Activated CD4-positive, alpha-beta T cell treated with anti-CD3 and anti-CD28 coated beads for 36 hours (primary cell): ENCODE measurements around the gene UHMK1. TPM values are rescaled to one million over a fixed set of nuclear protein-coding genes. Genes with fewer than 3 reads are reported as not detected.
"Not testable (repeated sequence)": the region's sequence is repeated elsewhere in the genome, so short reads cannot be mapped to it uniquely, and the experiment has no call there.

ENCODE experiments used
- ATAC-seq: fragments of 200-7000 bp; cut with Tn5 transposase; one replicate; pipeline ENCODE4 v1.10.0; 2021; ENCODE audit warnings: mild to moderate bottlenecking, moderate library complexity
- CTCF ChIA-PET: fragments of 350-600 bp; sonication (Branson Sonifier 250); formaldehyde crosslinking; loops from one replicate; lab custom pipeline; 2021; ENCODE audit warnings: antibody characterized with exemption; lab: Charles Lee
- POLR2A ChIA-PET: fragments of 350-600 bp; sonication (Branson Sonifier 250); formaldehyde crosslinking; loops from one replicate; lab custom pipeline; 2021; ENCODE audit warnings: antibody characterized with exemption, inconsistent platforms; lab: Charles Lee
- DNase-seq: peaks from one replicate; pipeline ENCODE4 v3.0.0-alpha.2; 2020
- H3K27ac Mint-ChIP-seq: one replicate; pipeline ENCODE4 v1.8.0; 2021; ENCODE audit warnings: mixed read lengths
- H3K27me3 Mint-ChIP-seq: one replicate; pipeline ENCODE4 v1.8.0; 2021; ENCODE audit warnings: mixed read lengths
- H3K36me3 Mint-ChIP-seq: one replicate; pipeline ENCODE4 v1.8.0; 2021; ENCODE audit warnings: low read depth, mixed read lengths
- H3K4me1 Mint-ChIP-seq: one replicate; pipeline ENCODE4 v1.8.0; 2021; ENCODE audit warnings: mixed read lengths
- H3K4me3 Mint-ChIP-seq: one replicate; pipeline ENCODE4 v1.8.0; 2021; ENCODE audit warnings: mild to moderate bottlenecking, moderate library complexity, mixed read lengths
- H3K9me3 Mint-ChIP-seq: one replicate; pipeline ENCODE4 v1.8.0; 2021; ENCODE audit warnings: low read depth, mixed read lengths
- intact Hi-C, 2 experiments: fragments of 100-400 bp; cut with DNase I in 1 of 2; cut with micrococcal nuclease in 1 of 2; formaldehyde crosslinking; loops; one replicate each; pipeline versions ENCODE4 v1.14.2 to v1.15.1; 2022 to 2024; cut with DNase I, micrococcal nuclease
- total RNA-seq, 2 experiments: library from RNA; stranded (reverse); gene quantifications; one replicate each; pipeline ENCODE4 v1.2.3, GENCODE V29; 2021

Gene UHMK1, protein sequence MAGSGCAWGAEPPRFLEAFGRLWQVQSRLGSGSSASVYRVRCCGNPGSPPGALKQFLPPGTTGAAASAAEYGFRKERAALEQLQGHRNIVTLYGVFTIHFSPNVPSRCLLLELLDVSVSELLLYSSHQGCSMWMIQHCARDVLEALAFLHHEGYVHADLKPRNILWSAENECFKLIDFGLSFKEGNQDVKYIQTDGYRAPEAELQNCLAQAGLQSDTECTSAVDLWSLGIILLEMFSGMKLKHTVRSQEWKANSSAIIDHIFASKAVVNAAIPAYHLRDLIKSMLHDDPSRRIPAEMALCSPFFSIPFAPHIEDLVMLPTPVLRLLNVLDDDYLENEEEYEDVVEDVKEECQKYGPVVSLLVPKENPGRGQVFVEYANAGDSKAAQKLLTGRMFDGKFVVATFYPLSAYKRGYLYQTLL
- 10 to 100 TPM; 35.1 to 48.1 TPM for total RNA-seq

DNA sequence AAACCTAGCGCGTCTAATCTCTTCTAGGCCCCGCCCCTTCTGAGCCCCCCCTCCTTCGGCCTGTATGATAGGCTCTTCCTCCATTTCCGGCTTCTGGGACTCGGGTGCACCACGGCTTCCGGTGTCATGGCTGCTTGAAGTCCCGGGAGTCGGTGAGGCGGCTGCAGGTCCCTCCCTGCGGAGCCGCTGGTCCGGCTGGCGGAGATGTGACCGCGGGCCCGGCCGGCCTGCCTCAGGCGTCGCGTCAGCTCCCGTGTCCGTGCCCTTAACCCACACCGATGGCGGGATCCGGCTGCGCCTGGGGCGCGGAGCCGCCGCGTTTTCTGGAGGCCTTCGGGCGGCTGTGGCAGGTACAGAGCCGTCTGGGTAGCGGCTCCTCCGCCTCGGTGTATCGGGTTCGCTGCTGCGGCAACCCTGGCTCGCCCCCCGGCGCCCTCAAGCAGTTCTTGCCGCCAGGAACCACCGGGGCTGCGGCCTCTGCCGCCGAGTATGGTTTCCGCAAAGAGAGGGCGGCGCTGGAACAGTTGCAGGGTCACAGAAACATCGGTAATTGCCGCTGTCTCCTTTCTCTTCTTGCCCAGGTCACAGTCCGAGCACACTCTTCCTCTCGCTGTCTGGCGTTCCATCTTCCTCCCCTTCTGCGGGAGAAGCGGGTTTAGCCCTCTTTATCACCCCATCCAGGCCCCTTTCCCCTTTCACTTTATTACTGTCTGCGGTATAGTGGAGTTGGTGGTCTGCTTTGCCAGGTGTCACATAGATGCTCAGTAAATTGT is at the start of gene UHMK1:
Gene UHMK1 (plus strand): TSS at position 96 of the 773 bp plus-strand sequence. CDS start 183 bp downstream, at position 279.
- peaks cover 22% of the 10 kb centered on the region for H3K36me3 Mint-ChIP-seq
- no peaks in the 10 kb centered on the region for H3K27me3 Mint-ChIP-seq
- H3K9me3 Mint-ChIP-seq, result peaks cover 2% of the 10 kb centered on the region
- H3K4me1 Mint-ChIP-seq, result peaks cover 38% of the 10 kb centered on the region
- H3K27ac Mint-ChIP-seq, result peak within 1 kb of the TSS; percentile 95
- ChIA-PET POLR2A (no interaction called here), CTCF (no interaction called here)
- intact Hi-C loops, result loop anchor here (1.0 to 10.0 kb wide), 8 partner anchors 63 to 823 kb away; partner anchors contain the start of genes UAP1 (in 2 of the 2), ATF6 (in 1 of the 2), HSD17B7 (in 1 of the 2) and NOS1AP (in 1 of the 2)
- H3K4me3 Mint-ChIP-seq, result peak within 1 kb of the TSS; percentile 93
- ATAC-seq (peak; percentile 98), DNase-seq (peak; percentile 95)

GRCh38 chr1:162454361-162454760 is 43.3 kb upstream of the UHMK1 start:
- H3K9me3 Mint-ChIP-seq, H3K36me3 Mint-ChIP-seq, ATAC-seq, H3K4me1 Mint-ChIP-seq, intact Hi-C loops, POLR2A ChIA-PET, CTCF ChIA-PET, H3K4me3 Mint-ChIP-seq, H3K27me3 Mint-ChIP-seq, H3K27ac Mint-ChIP-seq, DNase-seq: not testable (repeated sequence)

DNA sequence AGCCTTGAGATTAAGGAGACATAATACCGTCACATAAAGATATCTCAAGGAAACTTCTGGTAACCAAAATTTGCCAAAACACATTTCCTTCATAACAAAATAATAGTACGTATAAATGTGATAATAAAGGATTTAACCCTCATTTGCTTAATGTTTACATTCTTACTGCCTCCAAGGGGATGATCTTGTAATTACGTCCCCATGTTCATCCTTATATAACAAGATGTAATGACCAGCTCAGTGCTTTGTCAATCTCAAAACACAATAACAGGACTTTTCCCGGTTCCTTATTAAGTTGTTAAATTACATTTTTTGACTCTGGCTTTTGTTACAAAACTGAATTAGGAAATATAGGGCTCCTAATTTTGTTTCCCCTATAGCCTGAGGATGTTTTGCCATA is 41.3 kb upstream of the UHMK1 start:
- DNase-seq, result no peak
- ChIA-PET CTCF (interaction anchor here (1.2 kb wide), 1 partner anchor 9 kb away, joined by 4 read pairs; no protein-coding TSS in a partner anchor), POLR2A (no interaction called here)
- no peaks in the 10 kb centered on the region for H3K9me3 Mint-ChIP-seq
- no peak for ATAC-seq
- no peak overlapping the region for H3K27ac Mint-ChIP-seq
- peaks cover 3% of the 10 kb centered on the region for H3K27me3 Mint-ChIP-seq
- H3K36me3 Mint-ChIP-seq, result no peaks in the 10 kb centered on the region
- no peak overlapping the region for H3K4me3 Mint-ChIP-seq
- intact Hi-C loops, result no loop called here
- H3K4me1 Mint-ChIP-seq, result no peaks in the 10 kb centered on the region

DNA sequence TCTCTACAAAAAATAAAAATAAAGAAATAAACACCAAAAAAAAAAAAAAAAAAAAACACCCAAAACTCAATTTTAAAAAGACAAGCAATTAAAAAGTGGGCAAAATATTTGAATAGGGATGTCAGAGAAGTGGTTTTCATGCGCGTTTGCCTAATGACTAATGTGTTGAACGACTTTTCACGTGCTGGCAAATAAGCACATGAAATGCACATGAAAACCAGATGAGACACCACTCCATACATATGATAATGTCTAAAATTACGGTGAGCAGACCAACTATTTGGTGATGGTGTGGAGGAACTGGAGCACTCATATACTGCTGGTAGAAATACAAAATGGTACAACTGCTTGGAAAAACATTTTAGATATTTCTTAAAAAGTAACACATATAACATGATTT is 39.4 kb upstream of the UHMK1 start:
- Mint-ChIP-seq H3K4me1 (no peaks in the 10 kb centered on the region), H3K36me3 (no peaks in the 10 kb centered on the region), H3K27ac (no peak overlapping the region), H3K27me3 (peaks cover 5% of the 10 kb centered on the region), H3K4me3 (no peak overlapping the region), H3K9me3 (no peaks in the 10 kb centered on the region)
- CTCF ChIA-PET, result no interaction called here
- ATAC-seq (no peak), DNase-seq (no peak)
- intact Hi-C loops, result no loop called here
- POLR2A ChIA-PET, result interaction anchor here (0.6 kb wide), 1 partner anchor 1165 kb away, joined by 5 read pairs; no protein-coding TSS in a partner anchor

- H3K27me3 Mint-ChIP-seq, H3K4me3 Mint-ChIP-seq, POLR2A ChIA-PET, ATAC-seq, intact Hi-C loops, H3K27ac Mint-ChIP-seq, CTCF ChIA-PET, H3K36me3 Mint-ChIP-seq, DNase-seq, H3K9me3 Mint-ChIP-seq, H3K4me1 Mint-ChIP-seq: not testable (repeated sequence)
Measured at GRCh38 chr1:162462425-162462824, 35.2 kb upstream of the UHMK1 start.

GRCh38 chr1:162463021-162463420 is 34.6 kb upstream of the UHMK1 start:
- intact Hi-C loops, result no loop called here
- Mint-ChIP-seq H3K4me3 (no peak overlapping the region), H3K27me3 (peaks cover 7% of the 10 kb centered on the region), H3K4me1 (no peaks in the 10 kb centered on the region), H3K9me3 (no peaks in the 10 kb centered on the region), H3K36me3 (no peaks in the 10 kb centered on the region), H3K27ac (no peak overlapping the region)
- ChIA-PET POLR2A (no interaction called here), CTCF (no interaction called here)
- DNase-seq, result no peak
- ATAC-seq, result no peak

DNA sequence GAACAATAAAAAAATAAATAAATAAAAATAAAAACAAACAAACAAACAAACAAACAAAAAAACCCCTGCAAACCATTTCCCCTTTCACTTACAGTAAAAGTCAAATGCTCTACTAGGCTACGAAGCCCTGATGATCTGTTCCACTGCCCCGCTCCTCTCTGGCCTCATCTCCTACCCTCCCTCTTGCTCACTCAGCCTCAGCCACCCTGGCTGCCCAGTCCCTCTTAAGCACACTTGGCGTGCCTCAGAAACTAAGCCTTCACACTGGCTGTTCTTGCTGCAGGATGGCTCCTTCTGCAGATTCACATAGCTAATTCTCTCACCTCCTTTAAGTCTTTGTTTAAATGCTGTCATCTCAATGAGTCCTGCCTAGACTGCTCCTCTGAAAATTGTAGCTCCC is 30.8 kb upstream of the UHMK1 start:
- H3K36me3 Mint-ChIP-seq, result no peaks in the 10 kb centered on the region
- no peak overlapping the region for H3K27ac Mint-ChIP-seq
- ChIA-PET CTCF (no interaction called here), POLR2A (no interaction called here)
- no peak for DNase-seq
- intact Hi-C loops, result no loop called here
- H3K9me3 Mint-ChIP-seq, result no peaks in the 10 kb centered on the region
- peaks cover 19% of the 10 kb centered on the region for H3K27me3 Mint-ChIP-seq
- no peak overlapping the region for H3K4me3 Mint-ChIP-seq
- no peak for ATAC-seq
- no peaks in the 10 kb centered on the region for H3K4me1 Mint-ChIP-seq

DNA sequence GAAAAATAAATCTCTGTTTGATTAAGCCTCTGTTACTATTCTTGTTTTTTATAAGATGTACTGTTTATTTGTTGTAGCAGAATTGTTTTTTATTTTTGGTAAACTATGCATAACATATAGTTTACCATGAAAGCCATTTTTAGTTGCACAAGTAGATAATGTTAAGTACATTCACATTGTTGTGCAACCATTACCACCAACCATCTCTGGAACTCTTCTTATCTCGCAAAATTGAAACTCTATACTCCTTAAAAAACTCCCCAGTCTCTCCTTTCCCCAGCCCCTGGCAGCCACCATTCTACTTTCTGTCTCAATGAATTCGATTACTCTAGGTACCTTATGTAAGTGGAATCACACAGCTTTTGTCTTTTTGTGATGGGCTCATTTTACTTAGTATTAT is 27.4 kb upstream of the UHMK1 start:
- H3K4me3 Mint-ChIP-seq, result no peak overlapping the region
- H3K9me3 Mint-ChIP-seq, result no peaks in the 10 kb centered on the region
- H3K36me3 Mint-ChIP-seq, result no peaks in the 10 kb centered on the region
- POLR2A ChIA-PET, result no interaction called here
- ATAC-seq (no peak), DNase-seq (no peak)
- H3K27me3 Mint-ChIP-seq, result peaks cover 22% of the 10 kb centered on the region
- intact Hi-C loops, result no loop called here
- CTCF ChIA-PET, result no interaction called here
- no peak overlapping the region for H3K27ac Mint-ChIP-seq
- no peaks in the 10 kb centered on the region for H3K4me1 Mint-ChIP-seq

DNA sequence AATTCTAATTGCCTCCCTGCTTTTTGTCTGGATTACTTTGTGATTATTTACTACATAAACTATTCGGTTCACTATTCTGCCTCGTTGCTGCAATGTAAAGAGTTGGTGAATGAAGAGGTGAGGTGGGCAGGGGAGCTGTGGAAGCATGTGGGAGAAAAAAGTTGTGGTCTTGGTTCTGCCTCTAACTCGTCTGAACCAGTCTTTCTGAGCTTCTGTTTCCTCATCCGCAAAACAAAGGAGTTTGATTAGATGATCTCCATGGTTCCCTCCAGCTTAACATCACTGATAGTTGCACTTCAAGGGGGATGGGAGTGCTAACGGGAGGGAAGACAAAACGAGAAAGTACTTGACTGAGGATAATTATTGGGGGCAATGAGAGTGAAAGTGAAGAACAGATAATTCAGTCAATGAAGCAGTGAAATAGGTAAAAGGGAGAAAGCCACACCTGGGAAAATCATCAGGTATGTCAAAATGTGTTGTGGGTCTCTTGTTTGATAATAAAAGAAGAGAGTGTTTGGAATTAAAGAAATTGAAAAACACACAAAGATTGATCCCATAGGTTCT is 26.2 kb upstream of the UHMK1 start:
- intact Hi-C loops, result no loop called here
- peaks cover 25% of the 10 kb centered on the region for H3K27me3 Mint-ChIP-seq
- DNase-seq (no peak), ATAC-seq (no peak)
- POLR2A ChIA-PET, result no interaction called here
- CTCF ChIA-PET, result no interaction called here
- H3K27ac Mint-ChIP-seq, result no peak overlapping the region
- no peaks in the 10 kb centered on the region for H3K4me1 Mint-ChIP-seq
- H3K9me3 Mint-ChIP-seq, result peaks cover 3% of the 10 kb centered on the region
- H3K4me3 Mint-ChIP-seq, result no peak overlapping the region
- H3K36me3 Mint-ChIP-seq, result no peaks in the 10 kb centered on the region

DNA sequence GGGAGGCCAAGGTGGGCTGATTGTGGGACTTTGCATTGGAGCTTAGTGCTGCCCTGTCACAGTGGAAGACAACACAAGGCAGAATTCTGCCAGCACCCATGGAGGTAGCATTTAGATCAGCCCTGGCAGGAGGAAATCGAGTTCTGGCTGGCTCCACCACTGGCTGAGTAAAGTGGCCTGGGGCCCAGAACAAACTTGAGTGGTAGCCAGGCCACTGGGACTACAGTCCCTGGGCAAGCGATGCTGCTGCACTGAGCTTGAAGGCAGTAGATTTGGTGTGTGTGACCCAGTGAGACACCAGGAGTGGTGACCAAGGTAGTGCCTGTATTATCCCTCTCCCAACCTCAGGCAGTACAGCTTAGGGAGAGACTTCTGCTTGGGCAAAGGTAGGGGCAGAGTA is 22.5 kb upstream of the UHMK1 start:
- Mint-ChIP-seq H3K27ac (no peak overlapping the region), H3K27me3 (peaks cover 16% of the 10 kb centered on the region), H3K4me1 (no peaks in the 10 kb centered on the region), H3K36me3 (no peaks in the 10 kb centered on the region), H3K4me3 (no peak overlapping the region), H3K9me3 (peaks cover 3% of the 10 kb centered on the region)
- intact Hi-C loops, result no loop called here
- CTCF ChIA-PET, result no interaction called here
- POLR2A ChIA-PET, result no interaction called here
- no peak for ATAC-seq
- DNase-seq, result no peak

GRCh38 chr1:162475539-162476185 is 22.0 kb upstream of the UHMK1 start:
- Mint-ChIP-seq H3K4me1 (no peaks in the 10 kb centered on the region), H3K9me3 (peaks cover 3% of the 10 kb centered on the region), H3K4me3 (no peak overlapping the region), H3K27ac (no peak overlapping the region), H3K27me3 (peaks cover 14% of the 10 kb centered on the region), H3K36me3 (no peaks in the 10 kb centered on the region)
- intact Hi-C loops, result no loop called here
- CTCF ChIA-PET, result no interaction called here
- ATAC-seq, result no peak
- no peak for DNase-seq
- POLR2A ChIA-PET, result no interaction called here
